H9 (cell line): ENCODE measurements around the gene OR4X1. TPM values are rescaled to one million over a fixed set of nuclear protein-coding genes. Genes with fewer than 3 reads are reported as not detected.

ENCODE experiments used
- DNase-seq: peaks from one replicate; pipeline ENCODE4 v3.0.0-alpha.2; 2017
- H2AFZ ChIP-seq: one replicate; pipeline ENCODE4 v1.6.1; 2013; ENCODE audit warnings: mild to moderate bottlenecking, low read length, control low read depth, moderate library complexity
- H2AK5ac ChIP-seq: 2 replicates; pipeline ENCODE4 v1.6.1; 2013; ENCODE audit warnings: low read length, control low read depth, mixed read lengths; ENCODE audit not compliant: insufficient read length
- H2BK120ac ChIP-seq: one replicate; pipeline ENCODE4 v1.6.1; 2013; ENCODE audit warnings: low read depth, mild to moderate bottlenecking, low read length, control low read depth, inconsistent platforms; ENCODE audit not compliant: poor library complexity, severe bottlenecking
- H2BK12ac ChIP-seq: 2 replicates; pipeline ENCODE4 v1.6.1; 2013; ENCODE audit warnings: low read length, control low read depth, mixed read lengths, low read depth; ENCODE audit not compliant: insufficient read length
- H2BK15ac ChIP-seq: 2 replicates; pipeline ENCODE4 v1.6.1; 2013; ENCODE audit warnings: low read depth, low read length, control low read depth
- H2BK20ac ChIP-seq: one replicate; pipeline ENCODE4 v1.6.1; 2013; ENCODE audit warnings: low read depth, mild to moderate bottlenecking, low read length, control low read depth, inconsistent platforms; ENCODE audit not compliant: poor library complexity, severe bottlenecking
- H2BK5ac ChIP-seq: 2 replicates; pipeline ENCODE4 v1.6.1; 2013; ENCODE audit warnings: low read length, control low read depth, mixed read lengths; ENCODE audit not compliant: insufficient read length
- H3K14ac ChIP-seq: 2 replicates; pipeline ENCODE4 v1.6.1; 2013; ENCODE audit warnings: low read length, control low read depth; ENCODE audit not compliant: insufficient read depth
- H3K18ac ChIP-seq: 2 replicates; pipeline ENCODE4 v1.6.1; 2013; ENCODE audit warnings: low read depth, mild to moderate bottlenecking, mixed read lengths, low read length, control low read depth; ENCODE audit not compliant: insufficient read length
- H3K23ac ChIP-seq: 2 replicates; pipeline ENCODE4 v1.6.1; 2013; ENCODE audit warnings: low read length, control low read depth, mixed read lengths, low read depth; ENCODE audit not compliant: insufficient read length
- H3K23me2 ChIP-seq: 2 replicates; pipeline ENCODE4 v1.6.1; 2013; ENCODE audit warnings: low read depth, mild to moderate bottlenecking, mixed read lengths, low read length, control low read depth; ENCODE audit not compliant: insufficient read length, poor library complexity, severe bottlenecking
- H3K27ac ChIP-seq: 2 replicates; pipeline ENCODE4 v1.5.1; 2013; ENCODE audit warnings: low read length, control low read depth, mixed read lengths, low read depth; ENCODE audit not compliant: insufficient read length
- H3K27me3 ChIP-seq: 2 replicates; pipeline ENCODE4 v1.6.1; 2013; ENCODE audit warnings: low read length, control low read depth, inconsistent platforms; ENCODE audit not compliant: insufficient read depth
- H3K4ac ChIP-seq: 2 replicates; pipeline ENCODE4 v1.6.1; 2013; ENCODE audit warnings: low read depth, mild to moderate bottlenecking, control low read depth, inconsistent platforms, low read length, moderate library complexity
- H3K4me1 ChIP-seq: 2 replicates; pipeline ENCODE4 v1.6.1; 2013; ENCODE audit warnings: low read length, control low read depth, inconsistent platforms; ENCODE audit not compliant: insufficient read depth
- H3K4me2 ChIP-seq: 2 replicates; pipeline ENCODE4 v1.6.1; 2013; ENCODE audit warnings: low read length, control low read depth, mixed read lengths; ENCODE audit not compliant: insufficient read length, insufficient read depth
- H3K56ac ChIP-seq: 2 replicates; pipeline ENCODE4 v1.6.1; 2013; ENCODE audit warnings: low read depth, mild to moderate bottlenecking, mixed read lengths, low read length, control low read depth; ENCODE audit not compliant: insufficient read length
- H3K79me1 ChIP-seq: 2 replicates; pipeline ENCODE4 v1.6.1; 2013; ENCODE audit warnings: low read depth, mild to moderate bottlenecking, moderate library complexity, low read length, control low read depth, inconsistent platforms; ENCODE audit not compliant: insufficient read depth, poor library complexity, severe bottlenecking
- H3K79me2 ChIP-seq: 2 replicates; pipeline ENCODE4 v1.6.1; 2013; ENCODE audit warnings: low read length, control low read depth, inconsistent platforms; ENCODE audit not compliant: insufficient read depth
- H3K9ac ChIP-seq: 2 replicates; pipeline ENCODE4 v1.6.1; 2013; ENCODE audit warnings: low read length, control low read depth, mixed read lengths; ENCODE audit not compliant: insufficient read length; ENCODE audit errors: extremely low read depth
- H3K9me3 ChIP-seq: one replicate; pipeline ENCODE4 v1.6.1; 2013; ENCODE audit warnings: low read depth, low read length, inconsistent platforms; ENCODE audit not compliant: control insufficient read depth
- H3T11ph ChIP-seq: one replicate; pipeline ENCODE4 v1.6.1; 2013; ENCODE audit warnings: mild to moderate bottlenecking, low read length, control low read depth, inconsistent platforms
- H4K20me1 ChIP-seq: one replicate; pipeline ENCODE4 v1.6.1; 2013; ENCODE audit not compliant: control insufficient read depth, insufficient read length, insufficient read depth
- H4K5ac ChIP-seq: 2 replicates; pipeline ENCODE4 v1.6.1; 2013; ENCODE audit warnings: low read depth, mild to moderate bottlenecking, mixed read lengths, low read length, control low read depth; ENCODE audit not compliant: insufficient read length
- H4K8ac ChIP-seq: replicated peaks from 2 replicates; pipeline ENCODE4 v1.6.1; 2013; ENCODE audit warnings: low read length, control low read depth, mixed read lengths, low read depth; ENCODE audit not compliant: insufficient read length
- H4K91ac ChIP-seq: 2 replicates; pipeline ENCODE4 v1.6.1; 2013; ENCODE audit warnings: low read depth, mild to moderate bottlenecking, moderate library complexity, mixed read lengths, low read length, control low read depth; ENCODE audit not compliant: insufficient read length
- H3K27ac Mint-ChIP-seq, 3 experiments: 2 replicates in 2 of 3; 3 replicates in 1 of 3; pipeline ENCODE4 v1.8.0; 2020 to 2021; ENCODE audit warnings: mixed read lengths in 3 of 3, mild to moderate bottlenecking in 1 of 3, moderate library complexity in 1 of 3
- H3K27me3 Mint-ChIP-seq: 2 replicates; pipeline ENCODE4 v1.8.0; 2021; ENCODE audit warnings: low read depth, mild to moderate bottlenecking, moderate library complexity, mixed read lengths
- H3K36me3 Mint-ChIP-seq, 3 experiments: 2 replicates in 2 of 3; 3 replicates in 1 of 3; pipeline ENCODE4 v1.8.0; 2020 to 2021; ENCODE audit warnings: low read depth in 3 of 3, mixed read lengths in 3 of 3; ENCODE audit not compliant: insufficient read depth in 1 of 3
- H3K4me1 Mint-ChIP-seq, 2 experiments: 2 replicates each; pipeline ENCODE4 v1.8.0; 2020; ENCODE audit warnings: mixed read lengths in 2 of 2
- H3K4me3 Mint-ChIP-seq, 2 experiments: 2 replicates in 1 of 2; 3 replicates in 1 of 2; pipeline ENCODE4 v1.8.0; 2020 to 2021; ENCODE audit warnings: mild to moderate bottlenecking in 2 of 2, mixed read lengths in 2 of 2, moderate library complexity in 1 of 2
- H3K9me3 Mint-ChIP-seq, 2 experiments: 2 replicates in 1 of 2; 3 replicates in 1 of 2; pipeline ENCODE4 v1.8.0; 2020; ENCODE audit warnings: mild to moderate bottlenecking in 2 of 2, mixed read lengths in 2 of 2, moderate library complexity in 1 of 2
- WGBS: extraction: QIAGEN DNeasy Blood & Tissue Kit; methylation state at CpG from one replicate; pipeline ENCODE4 v1.1.7; 2013; ENCODE audit warnings: missing lambda C conversion rate, low lambda C conversion rate, mixed read lengths; ENCODE audit not compliant: insufficient read length; ENCODE audit errors: extremely low coverage; 5-methylcytosine and 5-hydroxymethylcytosine counted together
- total RNA-seq: library from RNA; stranded (reverse); gene quantifications from 2 replicates; pipeline ENCODE4 v1.2.1, GENCODE V29; 2021
- TF ChIP-seq, protein P1 (sequence below): fragments of 200-600 bp; sonication (generic); conservative IDR thresholded peaks from 3 replicates; pipeline ENCODE4 v1.8.0; 2021; ENCODE audit warnings: antibody characterized with exemption, mild to moderate bottlenecking

The OR4X1 gene
- total RNA-seq, 1 experiment from 2014 or later = not detected

- no peaks in the 10 kb centered on the region for H3K23me2 ChIP-seq
These were observed 2.1 kb upstream of the OR4X1 start for GRCh38 chr11:48261600-48261999.

More at GRCh38 chr11:48261600-48261999, 2.1 kb upstream of the OR4X1 start:
- Histone ChIP-seq H3T11ph (no peak overlapping the region), H2BK15ac (no peak overlapping the region), H3K4me1 (no peaks in the 10 kb centered on the region), H2BK20ac (no peak overlapping the region), H3K79me1 (no peaks in the 10 kb centered on the region), H3K14ac (no peak overlapping the region), H3K27me3 (no peaks in the 10 kb centered on the region), H3K23ac (no peak overlapping the region), H3K9me3 (peaks cover 73% of the 10 kb centered on the region), H3K18ac (no peak overlapping the region), H2BK12ac (no peak overlapping the region), H3K56ac (no peak overlapping the region), H4K5ac (no peak overlapping the region), H2BK5ac (no peak overlapping the region), H2BK120ac (no peak overlapping the region), H4K8ac (no peak overlapping the region), H2AFZ (no peak overlapping the region), H3K4me2 (no peak overlapping the region), H4K20me1 (no peaks in the 10 kb centered on the region), H4K91ac (no peak overlapping the region), H3K79me2 (no peaks in the 10 kb centered on the region), H3K27ac (no peak overlapping the region), H3K4ac (no peak overlapping the region), H2AK5ac (no peak overlapping the region), H3K9ac (no peak overlapping the region)
- Mint-ChIP-seq H3K4me3 (no peak overlapping the region), H3K27ac (no peak overlapping the region), H3K36me3 (peaks cover 0 to 26% (median 14%) of the 10 kb centered on the region in 3 experiments; a peak in 5 of 7 replicates), H3K27me3 (peaks cover 3% of the 10 kb centered on the region), H3K9me3 (peaks cover 89% of the 10 kb centered on the region in 2 experiments), H3K4me1 (no peaks in the 10 kb centered on the region)
- no CpG with 5 or more reads among the region's 2 CpGs for WGBS
- DNase-seq = no peak
- TF ChIP-seq, protein P1, sequence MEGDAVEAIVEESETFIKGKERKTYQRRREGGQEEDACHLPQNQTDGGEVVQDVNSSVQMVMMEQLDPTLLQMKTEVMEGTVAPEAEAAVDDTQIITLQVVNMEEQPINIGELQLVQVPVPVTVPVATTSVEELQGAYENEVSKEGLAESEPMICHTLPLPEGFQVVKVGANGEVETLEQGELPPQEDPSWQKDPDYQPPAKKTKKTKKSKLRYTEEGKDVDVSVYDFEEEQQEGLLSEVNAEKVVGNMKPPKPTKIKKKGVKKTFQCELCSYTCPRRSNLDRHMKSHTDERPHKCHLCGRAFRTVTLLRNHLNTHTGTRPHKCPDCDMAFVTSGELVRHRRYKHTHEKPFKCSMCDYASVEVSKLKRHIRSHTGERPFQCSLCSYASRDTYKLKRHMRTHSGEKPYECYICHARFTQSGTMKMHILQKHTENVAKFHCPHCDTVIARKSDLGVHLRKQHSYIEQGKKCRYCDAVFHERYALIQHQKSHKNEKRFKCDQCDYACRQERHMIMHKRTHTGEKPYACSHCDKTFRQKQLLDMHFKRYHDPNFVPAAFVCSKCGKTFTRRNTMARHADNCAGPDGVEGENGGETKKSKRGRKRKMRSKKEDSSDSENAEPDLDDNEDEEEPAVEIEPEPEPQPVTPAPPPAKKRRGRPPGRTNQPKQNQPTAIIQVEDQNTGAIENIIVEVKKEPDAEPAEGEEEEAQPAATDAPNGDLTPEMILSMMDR = no peak
